HUDEP-2 (cell line): ENCODE results near the gene ST8SIA3.
"Not testable (repeated sequence)": the region's sequence is repeated elsewhere in the genome, so short reads cannot be mapped to it uniquely, and the experiment has no call there.

Experiments
- DNase-seq, 76 experiments: peaks; one replicate each; lab custom pipeline; 2025; ENCODE audit not compliant: unreplicated experiment in 76 of 76; lab: John Stamatoyannopoulos, UW

The ST8SIA3 gene

DNA sequence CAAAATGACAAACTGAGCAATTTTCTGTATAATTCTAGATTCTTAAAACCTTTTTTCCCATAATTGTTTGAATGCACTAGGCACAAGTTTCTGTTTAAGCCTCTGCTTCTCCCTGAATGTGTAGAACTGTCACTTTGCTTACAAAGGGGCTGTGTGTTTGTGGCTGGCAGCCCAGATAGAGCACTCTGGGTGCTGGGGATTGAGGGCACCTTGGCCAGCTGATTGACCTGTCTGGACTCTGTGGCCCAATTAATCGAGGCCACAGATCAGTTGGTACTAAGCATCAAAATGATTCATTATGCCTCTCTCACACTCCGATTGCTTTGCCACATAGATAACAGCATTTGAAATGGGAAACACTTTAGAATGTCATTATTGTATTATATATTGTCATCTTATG is 12.1 kb downstream of the ST8SIA3 start:
- DNase-seq: no peak

DNA sequence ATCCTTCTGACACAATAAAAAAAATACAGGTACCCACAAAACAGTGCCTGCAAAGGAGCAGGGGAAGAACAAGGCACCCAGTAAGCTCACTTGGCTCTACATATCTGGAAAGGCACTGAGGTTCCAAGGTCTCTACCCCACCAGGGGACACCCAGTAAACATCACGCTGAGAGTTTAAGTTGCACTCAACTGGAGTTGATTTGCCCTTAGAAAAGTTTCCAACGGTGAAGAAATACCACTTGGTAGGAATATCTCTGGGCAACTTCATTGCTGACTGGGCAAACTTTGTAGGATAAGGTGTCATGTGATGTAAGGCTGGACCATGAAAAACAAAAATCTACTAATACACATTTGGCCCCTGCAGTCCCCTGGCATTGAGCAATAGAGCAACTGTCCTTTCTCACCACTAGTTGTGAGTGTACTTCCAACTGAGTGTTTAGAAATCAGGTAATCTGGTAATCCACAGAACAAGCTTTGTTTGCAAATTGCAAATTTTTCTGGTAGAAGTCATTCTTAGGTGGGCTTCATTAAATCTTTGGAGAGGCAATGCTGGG is 14.2 kb downstream of the ST8SIA3 start:
- DNase-seq: no peak

DNA sequence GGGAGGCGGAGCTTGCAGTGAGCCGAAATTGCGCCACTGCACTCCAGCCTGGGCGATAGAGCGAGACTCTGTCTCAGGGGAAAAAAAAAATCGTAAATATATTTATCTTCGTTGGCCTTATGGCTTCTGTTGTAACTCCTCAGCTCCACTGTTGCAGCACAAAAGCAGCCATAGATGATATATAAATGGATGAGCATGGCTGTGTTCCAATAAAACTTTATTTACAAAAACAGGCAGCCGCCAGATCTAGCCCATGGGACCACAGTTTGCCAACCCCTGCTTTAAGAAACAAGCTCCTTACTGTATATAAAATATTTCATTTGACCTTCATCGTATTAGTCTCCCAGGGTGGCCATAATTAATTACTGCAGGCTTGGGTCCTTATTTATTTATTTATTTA is 20.1 kb downstream of the ST8SIA3 start:
- DNase-seq: no peak

DNA sequence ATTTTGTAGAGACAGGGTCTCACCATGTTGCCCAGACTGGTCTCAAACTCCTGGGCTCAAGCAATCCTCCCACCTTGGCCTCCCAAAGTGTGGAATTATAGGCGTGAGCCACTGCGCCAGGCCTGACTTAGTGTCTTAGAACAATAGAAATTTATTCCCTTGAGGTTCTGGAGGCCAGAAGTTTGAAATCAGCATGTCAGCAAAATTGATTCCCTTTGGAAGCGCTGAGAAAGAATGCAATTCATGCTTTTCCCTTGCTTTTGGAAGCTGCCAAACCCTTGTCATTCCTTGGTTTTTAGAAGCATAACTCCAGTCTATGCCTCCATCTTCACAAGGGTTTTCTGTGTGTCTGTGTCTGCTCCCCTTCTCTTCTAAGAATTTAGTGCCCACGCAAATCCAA is 20.7 kb downstream of the ST8SIA3 start:
- no peak for DNase-seq

DNA sequence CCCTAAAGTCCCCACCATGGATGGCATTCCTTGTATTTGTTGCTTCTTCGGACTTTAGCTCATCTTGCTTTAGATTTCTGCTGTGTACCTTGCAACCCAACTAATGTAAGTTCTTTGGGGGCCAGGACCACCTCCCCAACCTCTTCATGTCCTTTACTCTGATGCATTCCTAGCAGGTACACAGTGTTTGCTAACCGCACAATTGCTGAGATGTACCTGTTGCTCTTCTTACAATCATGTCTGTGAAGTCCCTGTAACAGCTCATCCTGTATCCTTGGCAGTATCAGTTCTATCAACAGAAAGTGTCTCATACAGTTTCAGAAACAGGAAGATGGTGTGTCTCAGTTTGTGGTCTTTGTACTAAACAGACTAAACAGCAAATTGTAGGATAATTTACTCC is 24.1 kb downstream of the ST8SIA3 start:
- no peak for DNase-seq

DNA sequence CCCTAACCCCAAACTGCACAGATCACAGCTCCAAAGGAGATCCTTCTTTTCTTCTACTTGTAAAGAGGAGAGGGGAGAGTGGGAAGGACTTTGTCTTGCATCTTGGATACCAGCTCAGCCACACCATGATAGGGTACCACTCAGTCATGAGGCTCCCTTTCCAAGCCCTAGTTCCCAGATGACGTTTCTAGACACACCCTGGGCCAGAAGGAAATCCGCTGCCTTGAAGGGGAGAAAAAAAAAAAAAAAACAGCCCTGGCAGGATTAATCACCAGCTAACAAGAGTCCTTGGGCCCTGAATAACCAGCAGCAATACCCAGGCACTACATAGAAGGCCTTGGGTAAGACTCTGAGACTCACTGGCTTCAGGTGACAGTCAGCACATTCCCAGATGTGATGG is 36.9 kb downstream of the ST8SIA3 start:
- no peak for DNase-seq

DNA sequence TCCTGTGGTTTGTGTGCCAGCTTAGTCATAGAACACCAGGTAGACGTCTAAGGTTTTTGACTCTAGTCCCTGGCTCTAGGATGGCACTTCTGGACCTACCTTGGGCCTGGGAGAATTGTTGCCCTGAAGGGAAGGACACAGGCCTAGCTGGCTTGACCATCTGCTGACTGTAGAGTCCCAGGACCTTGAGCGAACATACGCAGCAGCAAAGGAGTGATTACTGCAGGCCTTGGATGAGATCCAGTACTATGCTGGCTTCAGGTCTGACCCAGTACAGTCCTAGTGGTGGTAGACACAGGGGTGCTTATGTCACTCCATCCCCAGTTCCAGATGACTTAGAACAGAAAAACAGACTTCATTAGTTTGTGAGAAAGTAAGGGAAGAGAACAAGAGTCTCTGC is 37.7 kb downstream of the ST8SIA3 start:
- no peak for DNase-seq

DNA sequence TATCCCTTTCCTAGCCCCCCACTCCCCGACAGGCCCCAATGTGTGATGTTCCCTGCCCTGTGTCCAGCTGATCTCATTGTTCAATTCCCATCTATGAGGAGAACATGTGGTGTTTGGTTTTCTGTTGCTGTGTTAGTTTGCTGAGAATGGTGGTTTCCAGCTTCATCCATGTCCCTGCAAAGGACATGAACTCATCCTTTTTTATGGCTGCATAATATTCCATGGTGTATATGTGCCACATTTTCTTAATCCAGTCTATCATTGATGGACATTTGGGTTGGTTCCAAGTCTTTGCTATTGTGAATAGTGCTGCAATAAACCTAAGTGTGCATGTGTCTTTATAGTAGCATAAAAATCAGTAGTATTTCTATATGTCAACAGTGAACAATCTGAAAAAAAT is 42.4 kb downstream of the ST8SIA3 start:
- DNase-seq: not testable (repeated sequence)

DNA sequence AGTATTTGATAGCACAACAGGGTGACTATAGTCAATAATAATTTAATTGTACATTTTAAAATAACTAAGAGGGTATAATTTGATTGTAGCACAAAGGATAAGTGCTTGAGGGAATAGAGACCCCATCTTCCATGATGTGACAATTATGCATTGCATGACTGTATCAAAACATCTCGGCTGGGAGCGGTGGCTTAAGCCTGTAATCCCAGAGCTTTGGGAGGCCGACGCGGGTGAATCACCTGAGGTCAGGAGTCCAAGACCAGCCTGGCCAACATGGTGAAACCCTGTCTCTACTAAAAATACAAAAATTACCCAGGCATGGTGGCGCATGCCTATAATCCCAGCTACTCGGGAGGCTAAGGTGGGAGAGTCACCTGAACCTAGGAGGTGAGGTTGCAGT is 44.5 kb downstream of the ST8SIA3 start:
- not testable (repeated sequence) for DNase-seq

DNA sequence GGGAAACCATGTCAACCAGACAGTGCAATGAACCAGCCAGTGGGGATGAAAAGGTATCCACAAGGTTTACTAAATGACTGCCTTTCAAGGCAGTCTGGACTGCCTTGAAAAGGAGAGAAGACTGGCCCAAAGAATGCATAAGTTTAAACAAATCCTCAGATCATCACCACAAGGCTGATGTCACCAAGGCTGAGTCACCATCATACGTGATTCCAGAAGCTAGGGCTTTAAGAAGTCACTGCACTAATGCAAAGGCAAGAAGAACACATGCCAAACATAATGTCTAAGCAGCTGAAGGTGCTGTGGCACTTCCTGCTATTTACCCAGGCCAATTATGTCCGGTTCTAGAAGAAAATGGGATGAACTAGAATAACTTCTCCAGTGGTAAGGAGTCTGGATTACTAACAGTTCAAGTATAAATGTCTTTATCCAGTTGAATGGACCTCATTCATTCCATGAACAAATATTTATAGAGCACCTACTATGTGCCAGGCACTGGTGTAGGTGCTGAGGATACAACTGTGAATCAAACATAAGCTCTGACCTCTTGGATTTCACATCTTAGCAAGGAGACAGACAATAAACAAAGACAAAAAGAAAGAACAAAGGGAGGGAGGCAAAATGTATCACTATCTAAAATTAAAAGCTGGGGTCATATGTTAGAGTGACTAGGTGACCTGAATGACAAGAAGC is 45.2 kb downstream of the ST8SIA3 start:
- DNase-seq: no peak

DNA sequence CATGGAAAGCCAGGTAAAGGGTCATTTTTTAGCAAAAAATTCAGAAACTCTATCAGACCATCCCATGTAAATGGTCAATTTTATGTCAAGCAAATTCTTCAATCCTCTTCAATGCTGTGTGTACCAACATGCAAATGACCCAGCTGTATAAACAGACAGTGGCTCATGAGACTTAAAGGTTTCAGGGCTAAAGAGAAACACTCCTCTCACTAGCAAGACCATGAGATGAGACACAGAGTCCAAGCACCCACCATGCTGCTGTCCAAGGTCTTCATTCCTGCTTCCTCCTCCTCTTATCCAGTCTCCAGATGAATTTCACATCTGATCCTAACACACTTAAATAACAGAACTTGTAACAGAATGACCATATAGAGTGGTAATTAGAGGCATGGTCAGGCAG is 52.0 kb downstream of the ST8SIA3 start:
- no peak for DNase-seq

DNA sequence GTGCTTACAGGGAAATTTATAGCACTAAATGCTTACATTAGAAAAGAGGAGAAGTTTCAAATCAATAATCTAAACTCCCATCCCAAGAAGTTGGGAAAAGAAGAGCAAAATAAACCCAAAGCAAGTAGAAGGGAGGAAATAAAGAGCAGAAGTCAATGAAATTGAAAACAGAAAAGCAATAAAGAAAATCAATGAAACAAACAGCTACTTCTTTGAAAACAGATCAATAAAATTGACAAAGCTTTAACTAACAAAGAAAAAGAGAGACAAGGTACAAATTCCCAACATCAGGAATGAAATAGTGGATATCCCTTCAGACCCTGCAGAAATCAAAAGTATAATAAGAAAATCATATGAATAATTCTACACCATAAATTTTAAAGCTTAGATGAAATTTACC is 57.3 kb downstream of the ST8SIA3 start:
- DNase-seq: no peak

DNA sequence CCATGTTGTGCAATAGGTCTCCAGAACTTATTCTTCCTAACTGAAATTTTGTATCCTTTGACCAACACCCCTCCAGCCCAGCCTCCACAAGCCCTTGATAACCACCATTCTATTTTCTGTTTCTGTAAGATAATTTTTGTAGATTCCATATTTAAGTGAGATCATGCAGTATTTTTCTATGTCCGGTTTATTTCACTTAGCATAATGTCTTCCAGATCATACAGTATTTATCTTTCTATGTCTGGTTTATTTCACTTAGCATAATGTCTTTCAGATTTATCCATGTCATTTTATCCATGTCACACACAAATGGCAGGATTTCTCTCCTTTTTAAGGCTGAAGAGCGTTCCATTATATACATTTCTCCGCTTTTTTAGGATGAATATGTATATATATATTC is 58.4 kb downstream of the ST8SIA3 start:
- no peak for DNase-seq

DNA sequence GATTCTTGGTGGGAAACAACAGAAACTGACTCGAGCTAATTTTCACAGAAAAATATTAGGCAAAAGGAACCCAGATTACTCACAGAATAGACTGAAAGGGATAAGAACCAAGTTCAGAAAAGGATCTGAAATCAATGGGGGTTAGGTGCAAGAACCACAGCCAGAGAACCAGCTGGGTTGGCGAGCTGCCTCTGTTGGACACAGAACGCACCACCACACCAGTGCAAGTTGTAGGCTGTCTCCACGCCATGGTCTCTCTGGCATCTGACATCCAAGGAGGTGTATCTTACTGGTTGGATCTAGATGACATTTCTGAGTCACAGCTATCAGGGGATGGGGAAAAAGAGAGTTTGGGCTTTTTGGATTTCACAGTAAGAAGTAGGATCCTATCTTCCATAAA is 64.2 kb downstream of the ST8SIA3 start:
- DNase-seq: no peak
